IMR-90 (cell line): ENCODE results near the gene RALGPS1. TPM values are rescaled to one million over a fixed set of nuclear protein-coding genes. Genes with fewer than 3 reads are reported as not detected.

Experiments used
- ATAC-seq: fragments of 200-7000 bp; cut with Tn5 transposase; 2 replicates; pipeline ENCODE4 v1.9.1; 2020; ENCODE audit warnings: low read depth, mild to moderate bottlenecking, moderate library complexity
- BruUV-seq: library from RNA; stranded (reverse); fragments of 400-500 nt; replicated peaks from 2 replicates; lab custom pipeline; 2021; lab: Mats Ljungman, UMichigan
- CTCF ChIA-PET: fragments of 300-600 bp; formaldehyde crosslinking; extraction: SDS; loops from one replicate; lab custom pipeline; 2021; ENCODE audit warnings: antibody characterized with exemption; lab: Yijun Ruan, JAX
- POLR2A ChIA-PET: fragments of 300-600 bp; sonication (Branson Sonifier 250); formaldehyde crosslinking; loops from one replicate; lab custom pipeline; 2022; ENCODE audit warnings: antibody characterized with exemption; ENCODE audit not compliant: unreplicated experiment; lab: Charles Lee
- DNase-seq: peaks from one replicate; pipeline ENCODE4 v3.0.0; 2013
- H2AFZ ChIP-seq: replicated peaks from 2 replicates; pipeline ENCODE3; 2013; ENCODE audit warnings: low read length, mild to moderate bottlenecking; ENCODE audit not compliant: poor library complexity
- H2AK5ac ChIP-seq: 2 replicates; pipeline ENCODE4 v1.6.1; 2013; ENCODE audit warnings: low read depth, low read length, inconsistent platforms
- H2AK9ac ChIP-seq: replicated peaks from 2 replicates; pipeline ENCODE3; 2013; ENCODE audit warnings: mild to moderate bottlenecking, low read depth, low read length, moderate library complexity; ENCODE audit not compliant: poor library complexity
- H2BK120ac ChIP-seq: 2 replicates; pipeline ENCODE4 v1.6.1; 2013; ENCODE audit warnings: low read depth, low read length, inconsistent platforms
- H2BK15ac ChIP-seq: 3 replicates; pipeline ENCODE4 v1.6.1; 2013; ENCODE audit warnings: low read depth, low read length, inconsistent platforms
- H2BK20ac ChIP-seq: 2 replicates; pipeline ENCODE4 v1.6.1; 2013; ENCODE audit warnings: low read depth, mild to moderate bottlenecking, inconsistent platforms, low read length, moderate library complexity
- H2BK5ac ChIP-seq: 2 replicates; pipeline ENCODE4 v1.6.1; 2013; ENCODE audit warnings: mild to moderate bottlenecking, low read depth, low read length, inconsistent platforms; ENCODE audit not compliant: poor library complexity, severe bottlenecking
- H3K14ac ChIP-seq: replicated peaks from 2 replicates; pipeline ENCODE4 v1.6.1; 2013; ENCODE audit warnings: low read depth, low read length, inconsistent platforms
- H3K18ac ChIP-seq: 2 replicates; pipeline ENCODE4 v1.6.1; 2013; ENCODE audit warnings: low read depth, low read length, control low read depth
- H3K23ac ChIP-seq: 2 replicates; pipeline ENCODE4 v1.6.1; 2013; ENCODE audit warnings: low read depth, low read length, inconsistent platforms
- H3K27ac ChIP-seq: 2 replicates; pipeline ENCODE4 v1.5.1; 2013; ENCODE audit warnings: mild to moderate bottlenecking, control low read depth, low read length; ENCODE audit not compliant: insufficient read depth
- H3K27me3 ChIP-seq: 2 replicates; pipeline ENCODE4 v1.6.1; 2013; ENCODE audit warnings: low read length; ENCODE audit not compliant: control insufficient read depth, insufficient read depth
- H3K36me3 ChIP-seq: 2 replicates; pipeline ENCODE4 v1.6.1; 2013; ENCODE audit warnings: low read length, mixed read lengths; ENCODE audit not compliant: control insufficient read depth, insufficient read depth
- H3K4ac ChIP-seq: 2 replicates; pipeline ENCODE4 v1.6.1; 2013; ENCODE audit warnings: low read depth, low read length, inconsistent platforms
- H3K4me1 ChIP-seq: 2 replicates; pipeline ENCODE4 v1.6.1; 2013; ENCODE audit warnings: low read length, mixed read lengths; ENCODE audit not compliant: control insufficient read depth, insufficient read depth
- H3K4me2 ChIP-seq: 2 replicates; pipeline ENCODE4 v1.6.1; 2013; ENCODE audit warnings: low read depth, mild to moderate bottlenecking, control low read depth, low read length, moderate library complexity
- H3K4me3 ChIP-seq: 2 replicates; pipeline ENCODE4 v1.5.1; 2013; ENCODE audit warnings: low read depth, mild to moderate bottlenecking, control low read depth, low read length, moderate library complexity; ENCODE audit not compliant: insufficient read depth
- H3K56ac ChIP-seq: 2 replicates; pipeline ENCODE4 v1.6.1; 2013; ENCODE audit warnings: low read length, inconsistent platforms; ENCODE audit not compliant: insufficient read depth; ENCODE audit errors: extremely low read depth
- H3K79me1 ChIP-seq, 2 experiments: 2 replicates each; pipeline ENCODE4 v1.6.1; 2013; ENCODE audit warnings: low read length in 2 of 2, inconsistent platforms in 1 of 2, low read depth in 1 of 2
- H3K9ac ChIP-seq: 2 replicates; pipeline ENCODE4 v1.6.1; 2013; ENCODE audit warnings: low read depth, low read length, control low read depth
- H3K9me1 ChIP-seq: 2 replicates; pipeline ENCODE4 v1.6.1; 2013; ENCODE audit warnings: low read length, inconsistent platforms; ENCODE audit not compliant: insufficient read depth
- H3K9me3 ChIP-seq: 2 replicates; pipeline ENCODE4 v1.6.1; 2013; ENCODE audit warnings: low read length; ENCODE audit not compliant: control insufficient read depth, insufficient read depth
- H4K20me1 ChIP-seq: 2 replicates; pipeline ENCODE4 v1.6.1; 2013; ENCODE audit warnings: low read length, inconsistent platforms; ENCODE audit not compliant: insufficient read depth
- H4K5ac ChIP-seq: 2 replicates; pipeline ENCODE4 v1.6.1; 2013; ENCODE audit warnings: mild to moderate bottlenecking, low read depth, low read length, control low read depth
- H4K8ac ChIP-seq, 2 experiments: 2 replicates each; pipeline ENCODE4 v1.6.1; 2013; ENCODE audit warnings: low read depth in 2 of 2, low read length in 2 of 2, control low read depth in 1 of 2, inconsistent platforms in 1 of 2
- H4K91ac ChIP-seq: 2 replicates; pipeline ENCODE4 v1.6.1; 2013; ENCODE audit warnings: low read depth, low read length, inconsistent platforms; ENCODE audit not compliant: insufficient read depth
- BHLHE40 ChIP-seq: fragments of 150-350 bp; IDR thresholded peaks from 2 replicates; pipeline ENCODE4 v1.6.1; 2016; ENCODE audit warnings: mild to moderate bottlenecking, low read depth, low read length
- CEBPB ChIP-seq: IDR thresholded peaks from 2 replicates; pipeline ENCODE4 v1.6.1; 2012; ENCODE audit warnings: low read depth, low read length, improper control_type of control experiment
- FOS ChIP-seq: fragments of 150-350 bp; IDR thresholded peaks from 2 replicates; pipeline ENCODE4 v1.6.1; 2016; ENCODE audit warnings: low read depth, low read length
- MAFK ChIP-seq: IDR thresholded peaks from 2 replicates; pipeline ENCODE4 v1.6.1; 2012; ENCODE audit warnings: low read depth, low read length, improper control_type of control experiment
- MAZ ChIP-seq: IDR thresholded peaks from 2 replicates; pipeline ENCODE4 v1.6.1; 2012; ENCODE audit warnings: low read depth, mild to moderate bottlenecking, low read length, improper control_type of control experiment, moderate library complexity, borderline replicate concordance
- NFE2L2 ChIP-seq: fragments of 150-350 bp; IDR thresholded peaks from 2 replicates; pipeline ENCODE4 v1.6.1; 2016; ENCODE audit warnings: low read depth, mild to moderate bottlenecking, low read length
- POLR2A ChIP-seq: IDR thresholded peaks from 2 replicates; pipeline ENCODE4 v1.6.1; 2012; ENCODE audit warnings: mild to moderate bottlenecking, low read depth, low read length
- RAD21 ChIP-seq: IDR thresholded peaks from 2 replicates; pipeline ENCODE4 v1.6.1; 2012; ENCODE audit warnings: low read length, improper control_type of control experiment
- RCOR1 ChIP-seq: IDR thresholded peaks from 2 replicates; pipeline ENCODE4 v1.6.1; 2012; ENCODE audit warnings: mild to moderate bottlenecking, low read length, improper control_type of control experiment; ENCODE audit not compliant: insufficient replicate concordance
- RFX5 ChIP-seq: IDR thresholded peaks from 2 replicates; pipeline ENCODE4 v1.8.0; 2012; ENCODE audit warnings: low read depth, mild to moderate bottlenecking, low read length, moderate library complexity
- SMC3 ChIP-seq: fragments of 150-350 bp; IDR thresholded peaks from 2 replicates; pipeline ENCODE4 v1.6.1; 2016; ENCODE audit warnings: low read depth, mild to moderate bottlenecking, antibody characterized with exemption, low read length, moderate library complexity
- WGBS, 2 experiments: methylation state at CpG; one replicate each; pipeline versions ENCODE4 v1.1.5 to v1.1.7; 2013; ENCODE audit warnings: missing lambda C conversion rate in 2 of 2; ENCODE audit not compliant: insufficient read length in 1 of 2; ENCODE audit errors: extremely low coverage in 2 of 2; 5-methylcytosine and 5-hydroxymethylcytosine counted together
- dilution Hi-C: fragments of 300-500 bp; cut with HindIII; formaldehyde crosslinking; loops from one replicate; pipeline ENCODE4 v1.14.3; 2018; ENCODE audit warnings: low sequenced_read_pairs; ENCODE audit not compliant: unreplicated experiment
- in situ Hi-C: fragments of 300-500 bp; cut with MboI; formaldehyde crosslinking; loops from 3 replicates; pipeline ENCODE4 v1.14.3; 2019; ENCODE audit warnings: low sequenced_read_pairs, inconsistent platforms, mixed read lengths
- intact Hi-C: fragments of 100-400 bp; cut with micrococcal nuclease; formaldehyde crosslinking; loops from 2 replicates; pipeline ENCODE4 v1.10.0; 2022
- polyA plus RNA-seq, 3 experiments: library from polyadenylated mRNA; depleted of rRNA; stranded (reverse); fragments of >200 nt; gene quantifications; 2 replicates each; pipeline ENCODE4 v1.2.3, GENCODE V29; 2012; ENCODE audit warnings: low replicate concordance in 1 of 3
- total RNA-seq: library from RNA; depleted of rRNA; stranded (reverse); fragments of >200 nt; gene quantifications from 2 replicates; pipeline ENCODE4 v1.2.3, GENCODE V29; 2012
- TF ChIP-seq, protein P1 (sequence below): fragments of 150-350 bp; IDR thresholded peaks from 2 replicates; pipeline ENCODE4 v1.6.1; 2016; ENCODE audit warnings: low read depth, mild to moderate bottlenecking, low read length, moderate library complexity, borderline replicate concordance

RALGPS1 gene
- total and polyA plus RNA-seq, 2 of the 4 experiments (the other 2 are of a cell fraction): 0.90 to 2.8 TPM

DNA sequence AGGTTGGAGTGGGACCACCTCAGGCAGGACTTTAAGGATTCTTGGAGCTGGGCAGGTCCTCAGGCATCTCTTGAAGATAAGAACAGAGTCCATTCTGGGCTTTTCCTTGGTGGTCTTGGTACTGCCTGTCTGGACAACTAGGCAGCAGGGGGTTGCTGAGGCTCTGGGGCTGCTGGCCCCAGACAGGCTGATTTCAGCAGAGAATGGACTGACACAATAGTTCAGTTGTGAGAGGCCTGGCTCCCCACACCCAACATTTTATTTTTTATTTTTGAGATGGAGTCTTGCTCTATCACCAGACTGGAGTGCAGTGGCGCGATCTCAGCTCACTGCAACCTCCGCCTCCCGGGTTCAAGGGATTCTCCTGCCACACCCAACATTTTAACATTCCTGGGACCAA, 203.2 kb downstream of the RALGPS1 start:
- Histone ChIP-seq H3K27ac (no peak overlapping the region), H3K4me1 (peaks cover 27% of the 10 kb centered on the region), H2AK5ac (no peak overlapping the region), H4K5ac (no peak overlapping the region), H3K9ac (no peak overlapping the region), H2AK9ac (no peak overlapping the region), H2AFZ (no peak overlapping the region), H3K4me2 (no peak overlapping the region), H3K9me1 (peaks cover 29% of the 10 kb centered on the region), H2BK120ac (no peak overlapping the region), H3K14ac (no peak overlapping the region), H2BK5ac (no peak overlapping the region), H3K56ac (no peak overlapping the region), H3K4me3 (no peak overlapping the region), H3K18ac (no peak overlapping the region), H3K4ac (no peak overlapping the region), H3K27me3 (no peaks in the 10 kb centered on the region), H4K8ac (no peak overlapping the region), H4K91ac (no peak overlapping the region), H3K9me3 (no peaks in the 10 kb centered on the region), H3K23ac (no peak overlapping the region), H3K36me3 (peaks cover 47% of the 10 kb centered on the region), H4K20me1 (peaks cover 49% of the 10 kb centered on the region), H2BK20ac (no peak overlapping the region), H3K79me1 (peaks cover 37 to 74% of the 10 kb centered on the region in 2 experiments), H2BK15ac (no peak overlapping the region)
- ATAC-seq: no peak
- no TSS peak for BruUV-seq
- WGBS, 2 experiments: no CpG with 5 or more reads among the region's 4 CpGs
- POLR2A ChIA-PET: no interaction called here
- TF ChIP-seq POLR2A: no peak
- TF ChIP-seq FOS: no peak
- TF ChIP-seq, protein P1, sequence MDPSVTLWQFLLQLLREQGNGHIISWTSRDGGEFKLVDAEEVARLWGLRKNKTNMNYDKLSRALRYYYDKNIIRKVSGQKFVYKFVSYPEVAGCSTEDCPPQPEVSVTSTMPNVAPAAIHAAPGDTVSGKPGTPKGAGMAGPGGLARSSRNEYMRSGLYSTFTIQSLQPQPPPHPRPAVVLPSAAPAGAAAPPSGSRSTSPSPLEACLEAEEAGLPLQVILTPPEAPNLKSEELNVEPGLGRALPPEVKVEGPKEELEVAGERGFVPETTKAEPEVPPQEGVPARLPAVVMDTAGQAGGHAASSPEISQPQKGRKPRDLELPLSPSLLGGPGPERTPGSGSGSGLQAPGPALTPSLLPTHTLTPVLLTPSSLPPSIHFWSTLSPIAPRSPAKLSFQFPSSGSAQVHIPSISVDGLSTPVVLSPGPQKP: no peak
- TF ChIP-seq SMC3: no peak
- no peak for TF ChIP-seq MAFK
- no peak for TF ChIP-seq RCOR1
- no peak for TF ChIP-seq MAZ
- no peak for TF ChIP-seq CEBPB
- no peak for TF ChIP-seq BHLHE40
- TF ChIP-seq RFX5: no peak
- no peak for TF ChIP-seq RAD21
- no peak for TF ChIP-seq NFE2L2
- no peak for DNase-seq
- in situ Hi-C loops (no loop called here), intact Hi-C loops (no loop called here), dilution Hi-C loops (no loop called here)
- CTCF ChIA-PET: no interaction called here
